Lung (tissue), 12 donors: ENCODE results near the gene FRAS1. TPM values are rescaled to one million over a fixed set of nuclear protein-coding genes. Genes with fewer than 3 reads are reported as not detected.
"Not testable (repeated sequence)": the region's sequence is repeated elsewhere in the genome, so short reads cannot be mapped to it uniquely, and the experiment has no call there.

ENCODE experiments used
- ATAC-seq: fragments of 200-7000 bp; cut with Tn5 transposase; one replicate; pipeline ENCODE4 v1.9.1; 2020; ENCODE audit warnings: moderate number of reproducible peaks; ENCODE audit not compliant: insufficient read depth, low FRiP score
- DNase-seq, 3 donors: peaks; one replicate each; pipeline ENCODE4 v3.0.0-alpha.2; 2013 to 2017
- H3K27ac ChIP-seq, 2 donors: one replicate each; pipeline ENCODE4 v1.5.1; 2013; ENCODE audit warnings: mild to moderate bottlenecking in 2 of 2, moderate library complexity in 2 of 2, control low read depth in 1 of 2, inconsistent platforms in 1 of 2, low read depth in 1 of 2, low read length in 1 of 2
- H3K27me3 ChIP-seq, 3 donors: one replicate each; pipeline ENCODE4 v1.5.1; 2013; ENCODE audit warnings: low read length in 2 of 3; ENCODE audit not compliant: control insufficient read depth in 3 of 3, insufficient read depth in 3 of 3
- H3K36me3 ChIP-seq, 4 donors: one replicate each; pipeline ENCODE4 v1.5.1; 2013; ENCODE audit warnings: low read length in 4 of 4, mild to moderate bottlenecking in 1 of 4, moderate library complexity in 1 of 4; ENCODE audit not compliant: control insufficient read depth in 4 of 4, insufficient read depth in 4 of 4
- H3K4me1 ChIP-seq, 5 donors: one replicate each; pipeline ENCODE4 v1.5.1; 2013; ENCODE audit warnings: low read length in 5 of 5, mild to moderate bottlenecking in 2 of 5, moderate library complexity in 1 of 5; ENCODE audit not compliant: control insufficient read depth in 5 of 5, insufficient read depth in 5 of 5
- H3K4me3 ChIP-seq: one replicate; pipeline ENCODE4 v1.5.1; 2013; ENCODE audit warnings: mild to moderate bottlenecking, control low read depth, moderate library complexity
- H3K9ac ChIP-seq, 2 donors: one replicate each; pipeline ENCODE4 v1.5.1; 2013; ENCODE audit warnings: low read length in 2 of 2, control low read depth in 1 of 2; ENCODE audit not compliant: insufficient read depth in 1 of 2
- H3K9me3 ChIP-seq, 4 donors: one replicate each; pipeline ENCODE4 v1.5.1; 2013; ENCODE audit warnings: low read length in 3 of 4, mild to moderate bottlenecking in 1 of 4, moderate library complexity in 1 of 4; ENCODE audit not compliant: control insufficient read depth in 4 of 4, insufficient read depth in 3 of 4
- WGBS, 2 donors: extraction: QIAGEN DNeasy Blood & Tissue Kit; methylation state at CpG; one replicate each; pipeline ENCODE4 v1.1.7; 2013; 5-methylcytosine and 5-hydroxymethylcytosine counted together
- polyA plus RNA-seq, 2 donors: library from polyadenylated mRNA; stranded (reverse); fragments of 200-250 nt; gene quantifications; one replicate each; pipeline ENCODE4 v1.2.1, GENCODE V29; 2013
- total RNA-seq, 2 donors: library from RNA; depleted of rRNA in 1 of 2; stranded (reverse); fragments of >200 nt in 1 of 2; gene quantifications; one replicate each; pipeline ENCODE4 v1.2.1, GENCODE V29; 2014 to 2021
- TF ChIP-seq, protein P1 (sequence below): IDR thresholded peaks from 2 replicates; pipeline ENCODE4 v1.5.1; 2012; ENCODE audit warnings: mild to moderate bottlenecking; ENCODE audit errors: control extremely low read depth, extremely low read depth
- donor health status: control.
- donor health status: control.
- donor health status: Bipolar disorder and iron deficiency.
- donor health status: healthy.
- donor health status: DM: yes; HTN: yes; CAD: no.

FRAS1 gene
- total and polyA plus RNA-seq, 4 donors = 0.45 to 53.8 (median 6.9) TPM

DNA sequence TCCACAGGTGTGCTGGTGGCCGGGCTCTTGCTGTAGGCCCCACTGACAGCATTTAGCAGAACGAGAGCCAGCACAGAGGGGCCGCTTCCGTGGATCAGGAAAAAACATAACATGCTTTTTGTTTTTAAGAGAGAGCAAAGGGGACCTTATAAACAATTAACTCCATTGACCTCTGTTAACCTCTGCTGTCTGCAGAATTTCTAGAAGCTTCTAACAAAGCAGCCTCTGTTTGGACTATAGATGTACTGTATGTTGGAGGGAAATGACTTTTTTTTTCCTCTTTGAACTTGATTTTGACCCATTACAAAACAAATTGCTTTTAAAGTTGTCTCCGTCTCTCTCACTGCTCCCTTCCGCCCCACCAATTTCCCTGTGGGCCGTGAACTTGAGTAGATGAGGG is 210.7 kb downstream of the FRAS1 start:
- Histone ChIP-seq H3K27ac (no peak overlapping the region), H3K4me1 (peaks cover 0 to 24% (median 0%) of the 10 kb centered on the region in 5 donors), H3K36me3 (peaks cover 0 to 8% (median 0%) of the 10 kb centered on the region in 4 donors), H3K27me3 (no peaks in the 10 kb centered on the region), H3K4me3 (no peak overlapping the region), H3K9me3 (peaks cover 0 to 4% (median 2%) of the 10 kb centered on the region in 4 donors), H3K9ac (no peak overlapping the region)
- WGBS, 2 donors = 79 to 82% methylated on average over 7 of the region's 7 CpGs
- ATAC-seq = no peak
- no peak for DNase-seq
- TF ChIP-seq, protein P1, sequence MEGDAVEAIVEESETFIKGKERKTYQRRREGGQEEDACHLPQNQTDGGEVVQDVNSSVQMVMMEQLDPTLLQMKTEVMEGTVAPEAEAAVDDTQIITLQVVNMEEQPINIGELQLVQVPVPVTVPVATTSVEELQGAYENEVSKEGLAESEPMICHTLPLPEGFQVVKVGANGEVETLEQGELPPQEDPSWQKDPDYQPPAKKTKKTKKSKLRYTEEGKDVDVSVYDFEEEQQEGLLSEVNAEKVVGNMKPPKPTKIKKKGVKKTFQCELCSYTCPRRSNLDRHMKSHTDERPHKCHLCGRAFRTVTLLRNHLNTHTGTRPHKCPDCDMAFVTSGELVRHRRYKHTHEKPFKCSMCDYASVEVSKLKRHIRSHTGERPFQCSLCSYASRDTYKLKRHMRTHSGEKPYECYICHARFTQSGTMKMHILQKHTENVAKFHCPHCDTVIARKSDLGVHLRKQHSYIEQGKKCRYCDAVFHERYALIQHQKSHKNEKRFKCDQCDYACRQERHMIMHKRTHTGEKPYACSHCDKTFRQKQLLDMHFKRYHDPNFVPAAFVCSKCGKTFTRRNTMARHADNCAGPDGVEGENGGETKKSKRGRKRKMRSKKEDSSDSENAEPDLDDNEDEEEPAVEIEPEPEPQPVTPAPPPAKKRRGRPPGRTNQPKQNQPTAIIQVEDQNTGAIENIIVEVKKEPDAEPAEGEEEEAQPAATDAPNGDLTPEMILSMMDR = no peak

DNA sequence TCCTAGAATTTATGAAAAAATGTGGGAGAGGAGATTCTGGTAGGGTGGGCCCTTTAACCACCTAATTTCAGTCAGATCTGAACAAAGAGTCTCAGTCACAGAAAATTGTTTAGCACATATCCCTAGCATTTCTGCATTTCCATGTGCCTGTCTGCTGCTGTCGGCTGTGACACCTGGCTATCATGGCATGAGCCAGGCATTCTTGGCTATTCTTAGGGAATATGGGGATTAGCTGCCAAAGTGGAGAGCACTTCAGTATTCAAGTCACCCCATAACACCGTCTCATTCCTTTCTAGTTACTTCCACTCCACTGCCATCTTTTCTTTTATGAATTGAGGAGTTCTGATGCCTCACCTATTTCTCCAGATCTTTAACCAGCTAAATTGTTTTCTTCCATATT is 211.5 kb downstream of the FRAS1 start:
- peaks cover 0 to 4% (median 2%) of the 10 kb centered on the region in 4 donors for H3K9me3 ChIP-seq
- DNase-seq (no peak), ATAC-seq (no peak)
- peaks cover 0 to 20% (median 0%) of the 10 kb centered on the region in 5 donors for H3K4me1 ChIP-seq
- H3K9ac ChIP-seq = no peak overlapping the region
- WGBS, 2 donors = 83 to 84% methylated on average over 2 of the region's 2 CpGs
- no peak overlapping the region for H3K4me3 ChIP-seq
- TF ChIP-seq, protein P1 = no peak
- no peaks in the 10 kb centered on the region for H3K27me3 ChIP-seq
- no peak overlapping the region for H3K27ac ChIP-seq
- H3K36me3 ChIP-seq = peaks cover 0 to 8% (median 0%) of the 10 kb centered on the region in 4 donors

DNA sequence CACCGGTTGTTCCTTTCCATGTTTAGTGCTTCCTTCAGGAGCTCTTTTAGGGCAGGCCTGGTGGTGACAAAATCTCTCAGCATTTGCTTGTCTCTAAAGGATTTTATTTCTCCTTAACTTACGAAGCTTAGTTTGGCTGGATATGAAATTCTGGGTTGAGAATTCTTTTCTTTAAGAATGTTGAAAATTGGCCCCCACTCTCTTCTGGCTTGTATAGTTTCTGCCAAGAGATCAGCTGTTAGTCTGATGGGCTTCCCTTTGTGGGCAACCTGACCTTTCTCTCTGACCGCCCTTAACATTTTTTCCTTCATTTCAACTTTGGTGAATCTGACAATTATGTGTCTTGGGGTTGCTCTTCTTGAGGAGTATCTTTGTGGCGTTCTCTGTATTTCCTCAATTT is 218.3 kb downstream of the FRAS1 start:
- not testable (repeated sequence) for ATAC-seq
- 94 to 96% methylated on average over 4 of the region's 4 CpGs for WGBS, 2 donors

DNA sequence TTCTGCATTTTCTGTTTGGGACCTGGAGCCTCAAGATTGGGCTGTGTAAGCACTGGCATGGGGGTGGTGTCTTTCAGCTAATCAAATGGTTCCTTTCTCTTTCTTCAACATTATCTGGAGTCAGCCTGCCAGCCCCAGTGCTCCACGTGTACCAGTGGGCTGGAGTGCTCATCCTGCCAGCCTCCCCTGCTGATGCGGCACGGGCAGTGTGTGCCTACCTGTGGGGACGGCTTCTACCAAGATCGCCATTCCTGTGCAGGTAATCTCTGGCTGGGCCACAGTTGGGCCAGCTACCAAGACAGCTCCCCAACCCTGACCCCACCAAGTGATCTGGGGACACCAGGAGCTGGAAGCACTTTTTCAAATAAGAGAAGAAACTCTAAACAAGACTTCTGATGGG is 229.2 kb downstream of the FRAS1 start:
- ATAC-seq = no peak
- 96 to 99% methylated on average over 5 of the region's 5 CpGs for WGBS, 2 donors
- TF ChIP-seq, protein P1 = no peak
- H3K27me3 ChIP-seq = no peaks in the 10 kb centered on the region
- H3K9ac ChIP-seq = no peak overlapping the region
- peaks cover 0 to 1% (median 0%) of the 10 kb centered on the region in 5 donors for H3K4me1 ChIP-seq
- DNase-seq = no peak
- H3K9me3 ChIP-seq = peaks cover 0 to 3% (median 0%) of the 10 kb centered on the region in 4 donors
- H3K27ac ChIP-seq = no peak overlapping the region
- H3K36me3 ChIP-seq = peaks cover 0 to 6% (median 3%) of the 10 kb centered on the region in 4 donors
- H3K4me3 ChIP-seq = no peak overlapping the region

More for the DNA sequence above, 218.3 kb downstream of the FRAS1 start:
- not testable (repeated sequence) for H3K27ac ChIP-seq, H3K4me1 ChIP-seq, DNase-seq, H3K9me3 ChIP-seq, H3K27me3 ChIP-seq, H3K4me3 ChIP-seq, H3K36me3 ChIP-seq, H3K9ac ChIP-seq
